Cortex of kidney (tissue), 1 donor: ENCODE results near the gene PRF1.

Experiments
- DNase-seq: peaks from one replicate; lab custom pipeline; 2025; lab: John Stamatoyannopoulos, UW

PRF1 gene

GRCh38 chr10:70576803-70577517, 25.6 kb downstream of the PRF1 start:
- DNase-seq: no peak

- DNase-seq: no peak
Observed at GRCh38 chr10:70575874-70576802, 26.4 kb downstream of the PRF1 start.

- DNase-seq: no peak
Observed at GRCh38 chr10:70575486-70575873, 27.1 kb downstream of the PRF1 start.

GRCh38 chr10:70573599-70574506, 28.7 kb downstream of the PRF1 start:
- no peak for DNase-seq

- no peak for DNase-seq
Observed at GRCh38 chr10:70571636-70572439, 30.7 kb downstream of the PRF1 start.

GRCh38 chr10:70571236-70571635, 31.3 kb downstream of the PRF1 start:
- no peak for DNase-seq

- DNase-seq: no peak
Observed at GRCh38 chr10:70568781-70569495, 33.6 kb downstream of the PRF1 start.

- no peak for DNase-seq
Observed at GRCh38 chr10:70568113-70568512, 34.4 kb downstream of the PRF1 start.

- no peak for DNase-seq
Observed at GRCh38 chr10:70567603-70568002, 34.9 kb downstream of the PRF1 start.

- DNase-seq: no peak
Observed at GRCh38 chr10:70566515-70567290, 35.8 kb downstream of the PRF1 start.

- no peak for DNase-seq
Observed at GRCh38 chr10:70565556-70566514, 36.7 kb downstream of the PRF1 start.

- no peak for DNase-seq
Observed at GRCh38 chr10:70564901-70565351, 37.6 kb downstream of the PRF1 start.

- no peak for DNase-seq
Observed at GRCh38 chr10:70564113-70564725, 38.3 kb downstream of the PRF1 start.

- no peak for DNase-seq
Observed at GRCh38 chr10:70563230-70563629, 39.3 kb downstream of the PRF1 start.

GRCh38 chr10:70562036-70562755, 40.3 kb downstream of the PRF1 start:
- DNase-seq: no peak

- no peak for DNase-seq
Observed at GRCh38 chr10:70561558-70561957, 41.0 kb downstream of the PRF1 start.

GRCh38 chr10:70561070-70561469, 41.5 kb downstream of the PRF1 start:
- DNase-seq: no peak
